Left forelimb (tissue), 1 donor: ENCODE results near the gene KDM5A.
"Not testable (repeated sequence)": the region's sequence is repeated elsewhere in the genome, so short reads cannot be mapped to it uniquely, and the experiment has no call there.

Source experiments
- DNase-seq: peaks from one replicate; pipeline ENCODE4 v3.0.0-alpha.2; 2018; ENCODE audit warnings: low spot score

The KDM5A gene

GRCh38 chr12:238736-239398 is 150.3 kb downstream of the KDM5A start:
- no peak for DNase-seq

GRCh38 chr12:238116-238515 is 151.0 kb downstream of the KDM5A start:
- no peak for DNase-seq

- no peak for DNase-seq
Observed at GRCh38 chr12:237026-237815, 151.9 kb downstream of the KDM5A start.

- DNase-seq: no peak
Observed at GRCh38 chr12:236445-236844, 152.7 kb downstream of the KDM5A start.

- not testable (repeated sequence) for DNase-seq
Observed at GRCh38 chr12:235967-236366, 153.2 kb downstream of the KDM5A start.

- no peak for DNase-seq
Observed at GRCh38 chr12:234891-235415, 154.2 kb downstream of the KDM5A start.

GRCh38 chr12:234019-234418 is 155.1 kb downstream of the KDM5A start:
- DNase-seq: no peak

GRCh38 chr12:233615-233968 is 155.5 kb downstream of the KDM5A start:
- no peak for DNase-seq

GRCh38 chr12:232731-233614 is 156.1 kb downstream of the KDM5A start:
- DNase-seq: no peak

- no peak for DNase-seq
Observed at GRCh38 chr12:230925-231671, 158.0 kb downstream of the KDM5A start.
